Sigmoid colon (tissue), 7 donors: Measurements from ENCODE around the gene MED13L. TPM values are rescaled to one million over a fixed set of nuclear protein-coding genes. Genes with fewer than 3 reads are reported as not detected.

Source experiments
- DNase-seq: peaks from one replicate; pipeline ENCODE4 v3.0.0-alpha.2; 2019
- H3K27ac ChIP-seq, 4 donors: fragments of 200-600 bp; sonication (generic); one replicate each; pipeline ENCODE4 v1.5.1; 2016 to 2019; ENCODE audit warnings: mild to moderate bottlenecking in 1 of 4
- H3K27me3 ChIP-seq, 3 donors: fragments of 200-600 bp; sonication (generic); one replicate each; pipeline ENCODE4 v1.5.1; 2019; ENCODE audit warnings: mild to moderate bottlenecking in 1 of 3
- H3K36me3 ChIP-seq, 4 donors: fragments of 200-600 bp; sonication (generic); one replicate each; pipeline ENCODE4 v1.5.1; 2016 to 2019
- H3K4me1 ChIP-seq, 4 donors: fragments of 200-600 bp; sonication (generic); one replicate each; pipeline ENCODE4 v1.5.1; 2017 to 2019
- H3K4me3 ChIP-seq, 4 donors: fragments of 200-600 bp; sonication (generic); one replicate each; pipeline ENCODE4 v1.5.1; 2017 to 2019; ENCODE audit warnings: mild to moderate bottlenecking in 2 of 4, moderate library complexity in 1 of 4
- H3K9me3 ChIP-seq, 4 donors: fragments of 200-600 bp in 3 of 4; sonication (generic) in 3 of 4; one replicate each; pipeline versions ENCODE4 v1.5.1 to v1.6.1; 2013 to 2019
- EP300 ChIP-seq, 4 donors: sonication (generic); formaldehyde crosslinking; IDR thresholded peaks; one replicate each; pipeline ENCODE4 v1.6.1; 2017; ENCODE audit warnings: antibody characterized with exemption in 4 of 4
- POLR2A ChIP-seq, 2 donors: fragments of 450-650 bp; IDR thresholded peaks; one replicate each; pipeline ENCODE4 v1.6.1; 2016; ENCODE audit warnings: antibody characterized with exemption in 2 of 2, mild to moderate bottlenecking in 2 of 2, moderate library complexity in 2 of 2
- POLR2AphosphoS5 ChIP-seq, 4 donors: sonication (generic); formaldehyde crosslinking; IDR thresholded peaks; one replicate each; pipeline ENCODE4 v1.6.1; 2017; ENCODE audit warnings: antibody characterized with exemption in 4 of 4
- WGBS, 2 donors: extraction: QIAGEN DNeasy Blood & Tissue Kit; methylation state at CpG; one replicate each; pipeline ENCODE4 v1.1.7; 2013; 5-methylcytosine and 5-hydroxymethylcytosine counted together
- intact Hi-C: fragments of 100-400 bp; cut with DNase I; formaldehyde crosslinking; loops from one replicate; pipeline ENCODE4 v1.15.1; 2023
- polyA plus RNA-seq, 3 donors: library from polyadenylated mRNA; stranded (reverse); fragments of 200-250 nt; gene quantifications; one replicate each; pipeline ENCODE4 v1.2.3, GENCODE V29; 2013
- small RNA-seq, 3 donors: library from RNA; depleted of rRNA; stranded (forward); fragments of <200 nt; gene quantifications; one replicate each; pipeline ENCODE3, GENCODE V24; 2016
- total RNA-seq, 4 donors: library from RNA; depleted of rRNA; stranded (reverse); fragments of >200 nt; gene quantifications; one replicate each; pipeline ENCODE4 v1.1.0, GENCODE V29; 2016
- TF ChIP-seq, protein P1 (sequence below), 4 experiments: fragments of 450-650 bp in 3 of 4; fragments of 200-600 bp in 1 of 4; IDR thresholded peaks; one replicate each; pipeline ENCODE4 v1.5.1; 2016 to 2019; ENCODE audit warnings: antibody characterized with exemption in 4 of 4, mild to moderate bottlenecking in 3 of 4, moderate library complexity in 2 of 4
- donor health status: healthy with polysubstance abuse.
- donor health status: Bipolar disorder and iron deficiency.
- donor health status: healthy.

The MED13L gene
- total and polyA plus RNA-seq, 7 donors, result 12.5 to 246 (median 151) TPM

DNA sequence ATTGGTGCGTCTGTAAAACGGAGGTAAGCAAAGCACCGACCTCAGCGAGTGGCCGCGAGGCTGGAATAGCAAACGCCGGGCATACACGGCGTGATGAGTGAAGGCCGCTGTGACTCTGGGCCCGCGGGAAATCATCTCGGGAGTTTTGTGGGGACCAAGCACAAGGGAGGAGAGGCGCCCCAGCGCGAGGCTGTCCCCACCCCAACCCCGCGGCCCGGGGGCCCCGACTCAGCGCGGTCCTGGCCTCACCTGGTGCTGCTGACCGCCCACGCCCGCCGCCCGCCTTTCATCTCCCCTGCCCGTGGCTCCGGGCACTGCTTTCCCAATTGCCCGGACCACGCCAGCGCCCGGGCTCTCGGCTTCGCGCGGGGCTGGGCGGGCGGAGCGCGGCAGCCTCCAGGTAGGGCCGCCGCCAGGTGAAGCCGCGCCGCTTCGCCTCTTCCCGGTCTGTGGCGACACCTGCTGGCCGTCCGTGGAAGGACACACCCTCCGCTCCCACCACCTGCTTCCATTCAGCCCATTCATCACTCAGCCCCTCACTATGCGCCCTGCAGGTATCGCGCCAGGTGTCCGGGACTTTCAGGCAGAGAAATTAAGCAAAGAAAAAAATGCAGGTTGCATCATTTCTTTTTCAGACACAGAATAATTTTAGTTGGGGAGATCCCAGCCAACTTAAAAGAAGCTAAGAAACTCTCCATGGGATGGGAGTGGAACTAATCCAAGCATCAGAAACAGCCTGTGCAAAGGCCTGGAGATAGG is 360.4 kb downstream of the MED13L start:
- no peak for TF ChIP-seq POLR2A (IDR thresholded peaks at IDR 0.05)
- TF ChIP-seq EP300 (IDR thresholded peaks at IDR 0.05), result no peak
- TF ChIP-seq, protein P1, sequence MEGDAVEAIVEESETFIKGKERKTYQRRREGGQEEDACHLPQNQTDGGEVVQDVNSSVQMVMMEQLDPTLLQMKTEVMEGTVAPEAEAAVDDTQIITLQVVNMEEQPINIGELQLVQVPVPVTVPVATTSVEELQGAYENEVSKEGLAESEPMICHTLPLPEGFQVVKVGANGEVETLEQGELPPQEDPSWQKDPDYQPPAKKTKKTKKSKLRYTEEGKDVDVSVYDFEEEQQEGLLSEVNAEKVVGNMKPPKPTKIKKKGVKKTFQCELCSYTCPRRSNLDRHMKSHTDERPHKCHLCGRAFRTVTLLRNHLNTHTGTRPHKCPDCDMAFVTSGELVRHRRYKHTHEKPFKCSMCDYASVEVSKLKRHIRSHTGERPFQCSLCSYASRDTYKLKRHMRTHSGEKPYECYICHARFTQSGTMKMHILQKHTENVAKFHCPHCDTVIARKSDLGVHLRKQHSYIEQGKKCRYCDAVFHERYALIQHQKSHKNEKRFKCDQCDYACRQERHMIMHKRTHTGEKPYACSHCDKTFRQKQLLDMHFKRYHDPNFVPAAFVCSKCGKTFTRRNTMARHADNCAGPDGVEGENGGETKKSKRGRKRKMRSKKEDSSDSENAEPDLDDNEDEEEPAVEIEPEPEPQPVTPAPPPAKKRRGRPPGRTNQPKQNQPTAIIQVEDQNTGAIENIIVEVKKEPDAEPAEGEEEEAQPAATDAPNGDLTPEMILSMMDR (IDR thresholded peaks at IDR 0.05), result peak; percentile 84 to 96 (median 91)
- intact Hi-C loops, result loop anchor here (1.0 to 5.0 kb wide), 3 partner anchors 160 to 1936 kb away; no protein-coding TSS in a partner anchor
- WGBS, 2 donors, result 3 to 7% methylated on average over 57 of the region's 57 CpGs
- H3K4me3 ChIP-seq, result peak overlapping the region in 1 of 4 donors; percentile 17
- peaks cover 4 to 41% (median 5%) of the 10 kb centered on the region in 3 donors for H3K27me3 ChIP-seq
- peaks cover 0 to 5% (median 4%) of the 10 kb centered on the region in 4 donors for H3K4me1 ChIP-seq
- peak; percentile 65 for DNase-seq
- H3K9me3 ChIP-seq, result no peaks in the 10 kb centered on the region
- H3K36me3 ChIP-seq, result no peaks in the 10 kb centered on the region
- H3K27ac ChIP-seq, result no peak overlapping the region

DNA sequence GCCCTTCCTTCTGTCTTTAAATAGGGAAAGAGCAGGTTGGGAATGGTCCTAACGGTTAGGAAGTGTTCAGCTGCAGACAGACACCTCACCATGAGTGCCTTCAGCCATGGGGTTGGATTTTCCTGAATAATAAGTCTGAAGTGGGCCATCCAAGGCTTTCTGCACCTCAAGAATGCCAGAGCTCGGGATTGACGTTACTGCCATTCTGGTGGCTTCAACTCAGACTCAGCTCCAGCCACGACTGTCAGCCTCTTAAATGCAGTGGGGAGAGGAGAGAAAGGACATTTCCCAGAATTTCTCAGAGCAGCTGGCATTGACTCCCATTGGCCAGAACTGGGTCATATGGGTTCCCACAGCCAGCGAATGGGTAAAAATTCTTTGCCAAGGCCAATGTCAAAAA is 363.4 kb downstream of the MED13L start:
- no peak for DNase-seq
- H3K4me3 ChIP-seq, result no peak overlapping the region
- no peaks in the 10 kb centered on the region for H3K9me3 ChIP-seq
- H3K27ac ChIP-seq, result no peak overlapping the region
- intact Hi-C loops, result no loop called here
- H3K4me1 ChIP-seq, result peaks cover 0 to 5% (median 4%) of the 10 kb centered on the region in 4 donors
- peaks cover 4 to 37% (median 5%) of the 10 kb centered on the region in 3 donors for H3K27me3 ChIP-seq
- TF ChIP-seq POLR2AphosphoS5 (IDR thresholded peaks at IDR 0.05), result no peak
- no peaks in the 10 kb centered on the region for H3K36me3 ChIP-seq
- WGBS, 2 donors, result 78 to 85% methylated on average over 5 of the region's 5 CpGs

DNA sequence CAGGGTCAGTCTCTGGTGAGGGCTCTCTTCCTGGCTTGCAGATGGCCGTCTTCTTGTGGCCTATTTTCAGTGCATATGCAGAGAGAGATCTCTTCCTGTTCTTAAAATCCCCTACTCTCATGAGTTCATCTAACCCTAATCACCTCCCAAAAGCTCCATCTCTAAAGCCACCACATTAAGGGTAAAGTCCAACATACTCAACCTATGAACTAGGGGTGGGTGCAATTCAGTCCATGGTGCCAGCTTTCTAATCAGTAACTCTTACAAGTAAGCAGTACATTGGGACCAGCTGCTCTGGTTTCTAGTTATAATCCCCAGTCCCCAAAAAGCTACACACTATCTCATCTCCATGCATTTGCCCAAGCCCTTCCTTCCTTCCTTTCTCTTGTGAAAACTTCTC is 365.1 kb downstream of the MED13L start:
- 79 to 96% methylated on average over 1 of the region's 1 CpG for WGBS, 2 donors
- intact Hi-C loops, result no loop called here

DNA sequence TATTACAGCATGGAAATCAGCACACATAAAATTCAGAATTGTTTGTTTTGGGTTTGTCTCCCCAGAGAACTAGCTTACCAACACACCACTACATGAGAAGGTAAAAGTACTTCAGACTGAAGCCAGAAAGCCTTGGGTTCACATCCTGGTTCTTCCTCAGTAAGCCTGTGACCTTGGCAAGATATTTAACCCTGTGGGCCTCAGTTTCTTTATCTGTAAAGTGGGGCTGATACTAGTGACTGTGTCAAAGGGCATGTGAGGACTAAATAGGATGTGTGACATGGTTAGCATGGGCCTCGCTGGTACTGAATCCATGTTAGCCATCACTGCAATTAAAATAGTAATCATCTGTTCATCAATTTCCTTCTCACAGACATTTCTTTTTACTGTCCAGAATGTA is 366.1 kb downstream of the MED13L start:
- intact Hi-C loops, result no loop called here
- H3K9me3 ChIP-seq, result no peaks in the 10 kb centered on the region
- no peak overlapping the region for H3K27ac ChIP-seq
- H3K36me3 ChIP-seq, result no peaks in the 10 kb centered on the region
- 95 to 98% methylated on average over 1 of the region's 1 CpG for WGBS, 2 donors
- H3K4me1 ChIP-seq, result no peaks in the 10 kb centered on the region
- no peak for DNase-seq
- TF ChIP-seq POLR2AphosphoS5 (IDR thresholded peaks at IDR 0.05) (no peak), EP300 (IDR thresholded peaks at IDR 0.05) (no peak)
- H3K27me3 ChIP-seq, result peaks cover 0 to 20% (median 0%) of the 10 kb centered on the region in 3 donors
- no peak overlapping the region for H3K4me3 ChIP-seq

More for the DNA sequence above, 365.1 kb downstream of the MED13L start:
- no peak for DNase-seq
- H3K9me3 ChIP-seq, result no peaks in the 10 kb centered on the region
- no peak overlapping the region for H3K27ac ChIP-seq
- TF ChIP-seq, protein P1 (IDR thresholded peaks at IDR 0.05), result no peak
- TF ChIP-seq POLR2AphosphoS5 (IDR thresholded peaks at IDR 0.05) (no peak), POLR2A (IDR thresholded peaks at IDR 0.05) (no peak), EP300 (IDR thresholded peaks at IDR 0.05) (no peak)
- H3K4me3 ChIP-seq, result no peak overlapping the region
- peaks cover 4 to 31% (median 5%) of the 10 kb centered on the region in 3 donors for H3K27me3 ChIP-seq
- peaks cover 0 to 5% (median 4%) of the 10 kb centered on the region in 4 donors for H3K4me1 ChIP-seq
- H3K36me3 ChIP-seq, result no peaks in the 10 kb centered on the region

DNA sequence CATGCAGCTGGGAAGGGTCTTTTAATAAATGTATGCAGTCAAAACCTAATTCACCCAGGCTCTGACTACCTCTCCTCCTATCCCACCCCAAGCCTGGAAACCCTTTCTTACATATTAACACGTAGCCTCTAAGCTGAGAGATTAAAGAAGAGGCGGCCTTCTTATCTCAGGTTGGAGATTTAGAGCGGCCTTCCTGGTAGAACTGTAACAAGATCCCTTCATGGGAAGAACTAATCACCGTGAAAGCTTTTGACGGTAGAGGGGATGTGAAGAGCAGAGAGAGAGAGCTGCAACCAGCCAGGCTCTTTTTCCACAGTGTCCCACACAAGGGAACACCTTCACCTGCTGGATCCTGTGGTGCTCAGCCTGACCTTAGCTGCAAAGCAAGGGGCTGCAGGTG is 367.4 kb downstream of the MED13L start:
- Histone ChIP-seq H3K27me3 (peaks cover 0 to 11% (median 0%) of the 10 kb centered on the region in 3 donors), H3K4me1 (no peaks in the 10 kb centered on the region), H3K27ac (no peak overlapping the region), H3K4me3 (no peak overlapping the region), H3K9me3 (no peaks in the 10 kb centered on the region), H3K36me3 (no peaks in the 10 kb centered on the region)
- intact Hi-C loops, result no loop called here
- DNase-seq, result no peak
- no peak for TF ChIP-seq POLR2AphosphoS5 (IDR thresholded peaks at IDR 0.05)
- TF ChIP-seq EP300 (IDR thresholded peaks at IDR 0.05), result no peak
- TF ChIP-seq, protein P1 (IDR thresholded peaks at IDR 0.05), result no peak
- no peak for TF ChIP-seq POLR2A (IDR thresholded peaks at IDR 0.05)
- WGBS, 2 donors, result 68 to 83% methylated on average over 5 of the region's 5 CpGs

Small RNA genes lying within 50 kb of the gene (small RNA-seq; reads per million reads assigned to genes)
- gene MIR620, result 0 reads per million in 3 donors
- gene RNU6-1188P, result 0 reads per million in 3 donors
- gene SNRPGP18, result 0 reads per million in 3 donors
